Transverse colon (tissue), 3 donors: ENCODE data around the gene FNBP1.

ENCODE experiments used
- CTCF ChIP-seq, 5 experiments: fragments of 200-600 bp in 3 of 5; fragments of 450-650 bp in 2 of 5; sonication (generic) in 3 of 5; IDR thresholded peaks; 1 replicate in 2 of 5; 2 replicates in 3 of 5; pipeline ENCODE4 v1.5.1; 2016 to 2017; ENCODE audit warnings: antibody characterized with exemption in 5 of 5, inconsistent platforms in 3 of 5, mild to moderate bottlenecking in 2 of 5, moderate library complexity in 1 of 5
- POLR2A ChIP-seq: fragments of 450-650 bp; IDR thresholded peaks from one replicate; pipeline ENCODE4 v1.6.1; 2016; ENCODE audit warnings: antibody characterized with exemption, mild to moderate bottlenecking, moderate library complexity

DNA sequence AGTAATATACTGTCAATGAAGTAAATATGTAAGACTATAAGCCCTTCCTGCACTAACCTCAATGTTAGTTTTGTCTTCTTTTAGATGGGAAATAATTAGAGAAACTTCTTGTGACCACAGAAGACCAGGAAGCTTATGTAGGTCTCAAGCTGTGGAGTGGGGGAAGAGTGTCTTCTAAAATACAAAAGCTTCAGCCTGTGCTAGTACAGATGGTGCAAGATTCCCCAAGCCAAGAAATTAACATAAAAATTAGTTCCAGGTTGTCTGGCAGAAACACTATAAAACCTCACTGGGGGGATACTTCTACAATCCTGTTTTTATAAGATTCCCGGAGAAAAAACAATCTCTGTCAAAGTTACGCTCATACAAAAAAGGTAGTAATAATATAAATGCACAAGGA lies 103.6 kb downstream of the FNBP1 start:
- no peak for TF ChIP-seq POLR2A
- no peak for TF ChIP-seq CTCF (IDR thresholded peaks at IDR 0.05)
